IMR-90 (cell line): Measurements from ENCODE around the gene PLAAT2. TPM values are rescaled to one million over a fixed set of nuclear protein-coding genes. Genes with fewer than 3 reads are reported as not detected.

Experiments used
- ATAC-seq: fragments of 200-7000 bp; cut with Tn5 transposase; 2 replicates; pipeline ENCODE4 v1.9.1; 2020; ENCODE audit warnings: low read depth, mild to moderate bottlenecking, moderate library complexity
- BruUV-seq: library from RNA; stranded (reverse); fragments of 400-500 nt; replicated peaks from 2 replicates; lab custom pipeline; 2021; lab: Mats Ljungman, UMichigan
- CTCF ChIA-PET: fragments of 300-600 bp; formaldehyde crosslinking; extraction: SDS; loops from one replicate; lab custom pipeline; 2021; ENCODE audit warnings: antibody characterized with exemption; lab: Yijun Ruan, JAX
- POLR2A ChIA-PET: fragments of 300-600 bp; sonication (Branson Sonifier 250); formaldehyde crosslinking; loops from one replicate; lab custom pipeline; 2022; ENCODE audit warnings: antibody characterized with exemption; ENCODE audit not compliant: unreplicated experiment; lab: Charles Lee
- DNase-seq: peaks from one replicate; pipeline ENCODE4 v3.0.0; 2013
- H2AFZ ChIP-seq: replicated peaks from 2 replicates; pipeline ENCODE3; 2013; ENCODE audit warnings: low read length, mild to moderate bottlenecking; ENCODE audit not compliant: poor library complexity
- H2AK5ac ChIP-seq: 2 replicates; pipeline ENCODE4 v1.6.1; 2013; ENCODE audit warnings: low read depth, low read length, inconsistent platforms
- H2AK9ac ChIP-seq: replicated peaks from 2 replicates; pipeline ENCODE3; 2013; ENCODE audit warnings: mild to moderate bottlenecking, low read depth, low read length, moderate library complexity; ENCODE audit not compliant: poor library complexity
- H2BK120ac ChIP-seq: 2 replicates; pipeline ENCODE4 v1.6.1; 2013; ENCODE audit warnings: low read depth, low read length, inconsistent platforms
- H2BK15ac ChIP-seq: 3 replicates; pipeline ENCODE4 v1.6.1; 2013; ENCODE audit warnings: low read depth, low read length, inconsistent platforms
- H2BK20ac ChIP-seq: 2 replicates; pipeline ENCODE4 v1.6.1; 2013; ENCODE audit warnings: low read depth, mild to moderate bottlenecking, inconsistent platforms, low read length, moderate library complexity
- H2BK5ac ChIP-seq: 2 replicates; pipeline ENCODE4 v1.6.1; 2013; ENCODE audit warnings: mild to moderate bottlenecking, low read depth, low read length, inconsistent platforms; ENCODE audit not compliant: poor library complexity, severe bottlenecking
- H3K14ac ChIP-seq: replicated peaks from 2 replicates; pipeline ENCODE4 v1.6.1; 2013; ENCODE audit warnings: low read depth, low read length, inconsistent platforms
- H3K18ac ChIP-seq: 2 replicates; pipeline ENCODE4 v1.6.1; 2013; ENCODE audit warnings: low read depth, low read length, control low read depth
- H3K23ac ChIP-seq: 2 replicates; pipeline ENCODE4 v1.6.1; 2013; ENCODE audit warnings: low read depth, low read length, inconsistent platforms
- H3K27ac ChIP-seq: 2 replicates; pipeline ENCODE4 v1.5.1; 2013; ENCODE audit warnings: mild to moderate bottlenecking, control low read depth, low read length; ENCODE audit not compliant: insufficient read depth
- H3K27me3 ChIP-seq: 2 replicates; pipeline ENCODE4 v1.6.1; 2013; ENCODE audit warnings: low read length; ENCODE audit not compliant: control insufficient read depth, insufficient read depth
- H3K36me3 ChIP-seq: 2 replicates; pipeline ENCODE4 v1.6.1; 2013; ENCODE audit warnings: low read length, mixed read lengths; ENCODE audit not compliant: control insufficient read depth, insufficient read depth
- H3K4ac ChIP-seq: 2 replicates; pipeline ENCODE4 v1.6.1; 2013; ENCODE audit warnings: low read depth, low read length, inconsistent platforms
- H3K4me1 ChIP-seq: 2 replicates; pipeline ENCODE4 v1.6.1; 2013; ENCODE audit warnings: low read length, mixed read lengths; ENCODE audit not compliant: control insufficient read depth, insufficient read depth
- H3K4me2 ChIP-seq: 2 replicates; pipeline ENCODE4 v1.6.1; 2013; ENCODE audit warnings: low read depth, mild to moderate bottlenecking, control low read depth, low read length, moderate library complexity
- H3K4me3 ChIP-seq: 2 replicates; pipeline ENCODE4 v1.5.1; 2013; ENCODE audit warnings: low read depth, mild to moderate bottlenecking, control low read depth, low read length, moderate library complexity; ENCODE audit not compliant: insufficient read depth
- H3K56ac ChIP-seq: 2 replicates; pipeline ENCODE4 v1.6.1; 2013; ENCODE audit warnings: low read length, inconsistent platforms; ENCODE audit not compliant: insufficient read depth; ENCODE audit errors: extremely low read depth
- H3K79me1 ChIP-seq, 2 experiments: 2 replicates each; pipeline ENCODE4 v1.6.1; 2013; ENCODE audit warnings: low read length in 2 of 2, inconsistent platforms in 1 of 2, low read depth in 1 of 2
- H3K9ac ChIP-seq: 2 replicates; pipeline ENCODE4 v1.6.1; 2013; ENCODE audit warnings: low read depth, low read length, control low read depth
- H3K9me1 ChIP-seq: 2 replicates; pipeline ENCODE4 v1.6.1; 2013; ENCODE audit warnings: low read length, inconsistent platforms; ENCODE audit not compliant: insufficient read depth
- H3K9me3 ChIP-seq: 2 replicates; pipeline ENCODE4 v1.6.1; 2013; ENCODE audit warnings: low read length; ENCODE audit not compliant: control insufficient read depth, insufficient read depth
- H4K20me1 ChIP-seq: 2 replicates; pipeline ENCODE4 v1.6.1; 2013; ENCODE audit warnings: low read length, inconsistent platforms; ENCODE audit not compliant: insufficient read depth
- H4K5ac ChIP-seq: 2 replicates; pipeline ENCODE4 v1.6.1; 2013; ENCODE audit warnings: mild to moderate bottlenecking, low read depth, low read length, control low read depth
- H4K8ac ChIP-seq, 2 experiments: 2 replicates each; pipeline ENCODE4 v1.6.1; 2013; ENCODE audit warnings: low read depth in 2 of 2, low read length in 2 of 2, control low read depth in 1 of 2, inconsistent platforms in 1 of 2
- H4K91ac ChIP-seq: 2 replicates; pipeline ENCODE4 v1.6.1; 2013; ENCODE audit warnings: low read depth, low read length, inconsistent platforms; ENCODE audit not compliant: insufficient read depth
- BHLHE40 ChIP-seq: fragments of 150-350 bp; IDR thresholded peaks from 2 replicates; pipeline ENCODE4 v1.6.1; 2016; ENCODE audit warnings: mild to moderate bottlenecking, low read depth, low read length
- CEBPB ChIP-seq: IDR thresholded peaks from 2 replicates; pipeline ENCODE4 v1.6.1; 2012; ENCODE audit warnings: low read depth, low read length, improper control_type of control experiment
- CHD1 ChIP-seq: IDR thresholded peaks from 2 replicates; pipeline ENCODE4 v1.6.1; 2012; ENCODE audit warnings: low read depth, low read length, improper control_type of control experiment
- MAFK ChIP-seq: IDR thresholded peaks from 2 replicates; pipeline ENCODE4 v1.6.1; 2012; ENCODE audit warnings: low read depth, low read length, improper control_type of control experiment
- MAZ ChIP-seq: IDR thresholded peaks from 2 replicates; pipeline ENCODE4 v1.6.1; 2012; ENCODE audit warnings: low read depth, mild to moderate bottlenecking, low read length, improper control_type of control experiment, moderate library complexity, borderline replicate concordance
- MXI1 ChIP-seq: IDR thresholded peaks from 2 replicates; pipeline ENCODE4 v1.6.1; 2012; ENCODE audit warnings: low read depth, mild to moderate bottlenecking, low read length, moderate library complexity, borderline replicate concordance
- NFE2L2 ChIP-seq: fragments of 150-350 bp; IDR thresholded peaks from 2 replicates; pipeline ENCODE4 v1.6.1; 2016; ENCODE audit warnings: low read depth, mild to moderate bottlenecking, low read length
- POLR2A ChIP-seq: IDR thresholded peaks from 2 replicates; pipeline ENCODE4 v1.6.1; 2012; ENCODE audit warnings: mild to moderate bottlenecking, low read depth, low read length
- RAD21 ChIP-seq: IDR thresholded peaks from 2 replicates; pipeline ENCODE4 v1.6.1; 2012; ENCODE audit warnings: low read length, improper control_type of control experiment
- RCOR1 ChIP-seq: IDR thresholded peaks from 2 replicates; pipeline ENCODE4 v1.6.1; 2012; ENCODE audit warnings: mild to moderate bottlenecking, low read length, improper control_type of control experiment; ENCODE audit not compliant: insufficient replicate concordance
- RFX5 ChIP-seq: IDR thresholded peaks from 2 replicates; pipeline ENCODE4 v1.8.0; 2012; ENCODE audit warnings: low read depth, mild to moderate bottlenecking, low read length, moderate library complexity
- WGBS, 2 experiments: methylation state at CpG; one replicate each; pipeline versions ENCODE4 v1.1.5 to v1.1.7; 2013; ENCODE audit warnings: missing lambda C conversion rate in 2 of 2; ENCODE audit not compliant: insufficient read length in 1 of 2; ENCODE audit errors: extremely low coverage in 2 of 2; 5-methylcytosine and 5-hydroxymethylcytosine counted together
- dilution Hi-C: fragments of 300-500 bp; cut with HindIII; formaldehyde crosslinking; loops from one replicate; pipeline ENCODE4 v1.14.3; 2018; ENCODE audit warnings: low sequenced_read_pairs; ENCODE audit not compliant: unreplicated experiment
- in situ Hi-C: fragments of 300-500 bp; cut with MboI; formaldehyde crosslinking; loops from 3 replicates; pipeline ENCODE4 v1.14.3; 2019; ENCODE audit warnings: low sequenced_read_pairs, inconsistent platforms, mixed read lengths
- intact Hi-C: fragments of 100-400 bp; cut with micrococcal nuclease; formaldehyde crosslinking; loops from 2 replicates; pipeline ENCODE4 v1.10.0; 2022
- polyA plus RNA-seq, 3 experiments: library from polyadenylated mRNA; depleted of rRNA; stranded (reverse); fragments of >200 nt; gene quantifications; 2 replicates each; pipeline ENCODE4 v1.2.3, GENCODE V29; 2012; ENCODE audit warnings: low replicate concordance in 1 of 3
- total RNA-seq: library from RNA; depleted of rRNA; stranded (reverse); fragments of >200 nt; gene quantifications from 2 replicates; pipeline ENCODE4 v1.2.3, GENCODE V29; 2012
- TF ChIP-seq, protein P1 (sequence below): conservative IDR thresholded peaks from 2 replicates; pipeline ENCODE4 v1.5.1; 2012; ENCODE audit warnings: mild to moderate bottlenecking, low read depth, low read length, improper control_type of control experiment
- TF ChIP-seq, protein P2 (sequence below): fragments of 150-350 bp; IDR thresholded peaks from 2 replicates; pipeline ENCODE4 v1.6.1; 2017; ENCODE audit warnings: mild to moderate bottlenecking, antibody characterized with exemption, low read length, low read depth
- TF ChIP-seq, protein P3 (sequence below): fragments of 150-350 bp; IDR thresholded peaks from 2 replicates; pipeline ENCODE4 v1.6.1; 2016; ENCODE audit warnings: low read depth, mild to moderate bottlenecking, low read length, moderate library complexity, borderline replicate concordance

PLAAT2 gene
- total and polyA plus RNA-seq, 2 of the 4 experiments (the other 2 are of a cell fraction) = not detected

DNA sequence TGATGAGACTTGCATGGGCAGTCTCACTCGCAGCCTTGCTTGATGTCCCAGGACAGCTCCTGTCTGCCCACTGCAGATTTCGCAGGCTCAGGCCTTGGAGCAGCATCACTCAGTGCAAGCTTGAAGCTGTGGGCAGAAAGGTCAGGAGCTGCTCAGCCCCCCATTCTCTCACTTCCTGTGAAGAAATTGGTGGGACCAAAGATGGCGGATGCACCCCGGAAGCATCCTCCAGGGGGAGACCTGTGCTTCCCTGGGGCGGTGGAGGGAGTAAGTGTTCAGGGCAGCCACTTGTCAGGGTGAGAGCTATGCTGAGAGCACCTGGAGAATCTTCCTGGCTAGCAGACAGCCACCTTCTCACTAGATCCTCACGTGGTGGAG, 11.3 kb downstream of the PLAAT2 start:
- H3K9ac ChIP-seq = no peak overlapping the region

More for the DNA sequence above, 11.3 kb downstream of the PLAAT2 start:
- ATAC-seq = no peak
- Histone ChIP-seq H2AK9ac (no peak overlapping the region), H4K8ac (no peak overlapping the region), H2BK5ac (no peak overlapping the region), H4K5ac (no peak overlapping the region), H3K4me1 (no peaks in the 10 kb centered on the region), H3K18ac (no peak overlapping the region), H3K27ac (no peak overlapping the region), H4K91ac (no peak overlapping the region), H4K20me1 (no peaks in the 10 kb centered on the region), H3K9me1 (no peaks in the 10 kb centered on the region), H3K4me2 (no peak overlapping the region), H3K27me3 (peaks cover 22% of the 10 kb centered on the region), H3K4me3 (no peak overlapping the region), H3K14ac (no peak overlapping the region), H3K36me3 (no peaks in the 10 kb centered on the region), H2BK15ac (no peak overlapping the region), H3K79me1 (no peaks in the 10 kb centered on the region), H3K4ac (no peak overlapping the region), H2BK120ac (no peak overlapping the region), H3K23ac (no peak overlapping the region), H3K56ac (no peak overlapping the region), H2AFZ (no peak overlapping the region), H3K9me3 (no peaks in the 10 kb centered on the region), H2AK5ac (no peak overlapping the region), H2BK20ac (no peak overlapping the region)
- dilution Hi-C loops (no loop called here), intact Hi-C loops (no loop called here), in situ Hi-C loops (no loop called here)
- no TSS peak for BruUV-seq
- WGBS, 2 experiments = 86% methylated on average over 1 of the region's 6 CpGs; no CpG with 5 or more reads in 1 of the 2 experiments
- DNase-seq = no peak
- POLR2A ChIA-PET = no interaction called here
- CTCF ChIA-PET = no interaction called here
- TF ChIP-seq MXI1 = no peak
- TF ChIP-seq MAFK = no peak
- TF ChIP-seq CEBPB = no peak
- no peak for TF ChIP-seq RCOR1
- no peak for TF ChIP-seq BHLHE40
- TF ChIP-seq MAZ = no peak
- TF ChIP-seq RFX5 = no peak
- TF ChIP-seq CHD1 = no peak
- TF ChIP-seq, protein P1, sequence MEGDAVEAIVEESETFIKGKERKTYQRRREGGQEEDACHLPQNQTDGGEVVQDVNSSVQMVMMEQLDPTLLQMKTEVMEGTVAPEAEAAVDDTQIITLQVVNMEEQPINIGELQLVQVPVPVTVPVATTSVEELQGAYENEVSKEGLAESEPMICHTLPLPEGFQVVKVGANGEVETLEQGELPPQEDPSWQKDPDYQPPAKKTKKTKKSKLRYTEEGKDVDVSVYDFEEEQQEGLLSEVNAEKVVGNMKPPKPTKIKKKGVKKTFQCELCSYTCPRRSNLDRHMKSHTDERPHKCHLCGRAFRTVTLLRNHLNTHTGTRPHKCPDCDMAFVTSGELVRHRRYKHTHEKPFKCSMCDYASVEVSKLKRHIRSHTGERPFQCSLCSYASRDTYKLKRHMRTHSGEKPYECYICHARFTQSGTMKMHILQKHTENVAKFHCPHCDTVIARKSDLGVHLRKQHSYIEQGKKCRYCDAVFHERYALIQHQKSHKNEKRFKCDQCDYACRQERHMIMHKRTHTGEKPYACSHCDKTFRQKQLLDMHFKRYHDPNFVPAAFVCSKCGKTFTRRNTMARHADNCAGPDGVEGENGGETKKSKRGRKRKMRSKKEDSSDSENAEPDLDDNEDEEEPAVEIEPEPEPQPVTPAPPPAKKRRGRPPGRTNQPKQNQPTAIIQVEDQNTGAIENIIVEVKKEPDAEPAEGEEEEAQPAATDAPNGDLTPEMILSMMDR = no peak
- no peak for TF ChIP-seq RAD21
- no peak for TF ChIP-seq NFE2L2
- TF ChIP-seq, protein P2, sequence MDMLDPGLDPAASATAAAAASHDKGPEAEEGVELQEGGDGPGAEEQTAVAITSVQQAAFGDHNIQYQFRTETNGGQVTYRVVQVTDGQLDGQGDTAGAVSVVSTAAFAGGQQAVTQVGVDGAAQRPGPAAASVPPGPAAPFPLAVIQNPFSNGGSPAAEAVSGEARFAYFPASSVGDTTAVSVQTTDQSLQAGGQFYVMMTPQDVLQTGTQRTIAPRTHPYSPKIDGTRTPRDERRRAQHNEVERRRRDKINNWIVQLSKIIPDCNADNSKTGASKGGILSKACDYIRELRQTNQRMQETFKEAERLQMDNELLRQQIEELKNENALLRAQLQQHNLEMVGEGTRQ = no peak
- TF ChIP-seq POLR2A = no peak
- TF ChIP-seq, protein P3, sequence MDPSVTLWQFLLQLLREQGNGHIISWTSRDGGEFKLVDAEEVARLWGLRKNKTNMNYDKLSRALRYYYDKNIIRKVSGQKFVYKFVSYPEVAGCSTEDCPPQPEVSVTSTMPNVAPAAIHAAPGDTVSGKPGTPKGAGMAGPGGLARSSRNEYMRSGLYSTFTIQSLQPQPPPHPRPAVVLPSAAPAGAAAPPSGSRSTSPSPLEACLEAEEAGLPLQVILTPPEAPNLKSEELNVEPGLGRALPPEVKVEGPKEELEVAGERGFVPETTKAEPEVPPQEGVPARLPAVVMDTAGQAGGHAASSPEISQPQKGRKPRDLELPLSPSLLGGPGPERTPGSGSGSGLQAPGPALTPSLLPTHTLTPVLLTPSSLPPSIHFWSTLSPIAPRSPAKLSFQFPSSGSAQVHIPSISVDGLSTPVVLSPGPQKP = no peak
